DND-41 (cell line): ENCODE data around the gene BTN2A1.

Source experiments
- CTCF ChIP-seq: IDR thresholded peaks from 2 replicates; pipeline ENCODE4 v1.5.1; 2012; ENCODE audit warnings: borderline replicate concordance, low read length, moderate library complexity, mild to moderate bottlenecking; ENCODE audit not compliant: poor library complexity, severe bottlenecking; ENCODE audit errors: extremely low read depth
- EZH2 ChIP-seq: IDR thresholded peaks from 3 replicates; pipeline ENCODE4 v1.6.1; 2012; ENCODE audit warnings: borderline replicate concordance, low read depth, mild to moderate bottlenecking, moderate library complexity, low read length, inconsistent platforms; ENCODE audit not compliant: severe bottlenecking

- no peak for TF ChIP-seq CTCF
- no peak for TF ChIP-seq EZH2
These were observed 20.2 kb upstream of the BTN2A1 start for GRCh38 chr6:26437550-26437949.
